Central memory CD4-positive, alpha-beta T cell (primary cell): ENCODE results near the gene KPNB1.

Experiments
- DNase-seq: peaks from one replicate; pipeline ENCODE4 v3.0.0; 2022

KPNB1 gene

DNA sequence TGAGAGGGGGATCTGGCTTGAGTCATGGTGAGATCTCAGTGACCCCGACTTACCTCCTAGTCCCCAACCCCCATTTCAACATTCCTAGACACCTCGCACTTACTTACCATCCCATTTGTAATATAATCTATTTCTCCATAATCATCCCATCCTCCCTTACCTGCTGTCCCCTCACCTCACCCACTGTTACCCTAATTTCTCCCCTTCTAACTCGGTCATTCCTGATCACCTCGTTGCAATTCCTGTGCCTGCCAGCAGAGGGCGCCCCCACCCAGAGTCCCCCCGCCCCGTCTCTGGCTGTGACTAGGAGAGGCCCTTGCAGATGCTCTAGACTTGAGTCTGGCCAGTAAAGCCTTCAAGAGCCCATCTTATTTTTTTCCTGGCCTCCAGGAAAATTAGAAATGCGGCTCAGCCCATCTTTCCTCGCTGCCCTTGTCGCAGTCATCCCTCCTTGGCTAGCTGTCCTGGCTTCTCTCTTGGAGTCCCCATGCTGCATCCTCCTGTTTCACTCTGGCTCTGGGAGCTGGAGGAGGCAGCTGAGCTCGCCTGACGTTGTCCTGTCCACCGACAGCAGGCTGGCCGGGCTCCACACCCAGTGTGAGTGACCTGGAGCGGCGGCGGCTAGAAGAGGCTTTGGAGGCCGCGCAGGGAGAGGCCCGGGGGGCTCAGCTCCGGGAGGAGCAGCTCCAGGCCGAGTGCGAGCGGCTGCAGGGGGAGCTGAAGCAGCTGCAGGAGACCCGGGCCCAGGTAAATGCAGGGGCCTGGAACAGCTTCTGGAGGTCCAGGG lies 49.2 kb downstream of the KPNB1 start:
- peak; percentile 57 for DNase-seq

GRCh38 chr17:47699536-47699840 lies 49.8 kb downstream of the KPNB1 start:
- no peak for DNase-seq

DNA sequence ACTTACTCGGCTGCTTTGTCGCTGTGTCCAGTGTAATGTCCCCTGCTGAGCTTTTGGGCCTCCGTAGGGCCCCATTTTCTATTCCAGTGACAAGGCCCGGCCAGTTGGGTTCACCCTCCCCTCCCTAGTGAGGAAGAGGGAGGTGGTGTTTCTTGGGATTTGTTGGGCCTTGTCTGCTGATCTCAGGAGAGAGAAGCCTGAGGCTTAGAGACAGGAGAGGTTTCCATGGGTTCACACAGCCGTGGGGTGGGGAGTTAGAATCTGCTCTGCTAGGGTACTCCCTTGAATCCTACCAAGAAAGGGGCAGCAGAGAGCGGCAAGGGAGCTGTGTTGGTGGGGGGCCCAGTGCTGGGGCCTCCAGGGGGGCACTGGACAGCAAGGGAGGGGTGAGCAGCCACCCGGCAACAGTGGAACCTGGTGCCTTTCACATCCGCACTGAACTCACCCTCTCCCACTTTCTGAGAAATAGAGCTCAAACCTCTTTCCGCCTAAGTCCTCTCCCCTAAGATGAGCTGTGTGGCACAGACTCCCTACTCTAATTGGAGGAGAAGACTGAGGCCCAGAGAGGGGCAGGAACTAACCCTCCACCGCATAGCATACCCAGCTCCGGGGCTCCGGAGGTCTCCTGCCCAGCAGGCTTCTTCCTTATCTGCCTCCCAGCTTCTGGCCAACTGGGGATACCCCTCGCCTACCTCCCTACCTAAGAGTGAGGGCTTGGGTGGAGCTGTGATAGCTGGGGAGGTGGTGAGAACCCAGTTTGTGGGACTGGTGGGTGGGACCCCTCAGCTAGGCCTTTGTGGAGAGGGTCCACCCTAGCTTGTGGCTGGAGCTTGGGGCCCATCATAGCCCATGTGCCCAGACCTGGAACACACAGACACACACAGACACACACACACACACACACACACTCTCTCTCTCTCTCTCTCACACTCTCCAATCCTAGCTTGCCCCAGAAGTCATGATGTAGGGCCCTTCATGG lies 51.0 kb downstream of the KPNB1 start:
- DNase-seq = no peak

GRCh38 chr17:47701608-47702007 lies 51.9 kb downstream of the KPNB1 start:
- DNase-seq = no peak

DNA sequence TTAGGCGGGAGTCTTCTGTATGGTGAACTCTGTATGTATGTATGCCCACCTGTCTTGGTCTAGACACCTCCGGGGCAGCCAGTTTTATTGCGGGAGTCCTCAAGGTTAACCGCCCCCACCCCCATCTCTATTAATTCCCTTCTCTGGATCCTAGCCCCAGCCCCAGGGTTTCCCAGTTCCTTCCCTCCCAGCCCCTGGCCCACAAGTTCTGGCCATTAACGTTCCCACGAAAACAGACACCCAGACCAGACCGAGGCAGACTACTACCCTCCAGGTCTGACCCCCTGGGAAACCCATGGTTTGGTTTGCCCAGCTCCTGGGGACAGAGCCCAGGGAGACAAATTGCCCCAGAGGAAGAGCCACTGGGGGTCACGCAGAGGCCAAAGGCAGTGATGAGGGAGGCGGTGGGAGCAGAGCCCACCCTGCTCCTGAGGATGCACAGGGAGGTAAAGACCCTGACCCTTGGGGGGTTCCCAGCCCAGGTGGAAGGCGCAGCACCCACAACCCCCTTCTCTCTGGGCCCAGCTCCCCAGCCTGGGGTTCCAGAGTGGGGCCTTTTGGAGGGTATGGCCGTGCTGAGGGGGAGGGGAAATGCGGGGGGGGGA lies 52.8 kb downstream of the KPNB1 start:
- no peak for DNase-seq

GRCh38 chr17:47703191-47703591 lies 53.5 kb downstream of the KPNB1 start:
- DNase-seq = peak; percentile 35

- no peak for DNase-seq
Observed at GRCh38 chr17:47703671-47704070, 54.0 kb downstream of the KPNB1 start.

- DNase-seq = no peak
Observed at GRCh38 chr17:47704116-47704515, 54.4 kb downstream of the KPNB1 start.

DNA sequence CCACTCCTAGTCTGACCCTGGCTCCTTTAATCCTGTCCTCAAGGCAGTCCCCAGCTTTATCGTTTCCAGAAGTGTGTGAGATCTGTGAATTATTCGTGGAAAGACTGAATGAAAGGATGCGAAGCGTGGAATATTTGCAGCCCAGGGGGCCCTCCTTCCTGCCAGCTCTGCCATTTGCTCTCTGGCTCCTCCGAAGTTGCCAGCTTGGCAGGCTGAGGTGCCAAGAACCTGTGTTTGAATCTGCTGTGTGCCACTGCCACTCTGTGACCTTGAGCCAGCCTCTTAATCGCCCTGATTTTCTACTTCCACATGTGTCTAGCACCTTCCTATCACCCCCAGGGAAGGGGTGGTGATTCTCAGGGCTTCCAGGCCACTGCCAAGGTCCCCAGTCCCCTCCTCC lies 55.0 kb downstream of the KPNB1 start:
- no peak for DNase-seq

GRCh38 chr17:47705536-47706530 lies 56.1 kb downstream of the KPNB1 start:
- DNase-seq = no peak

DNA sequence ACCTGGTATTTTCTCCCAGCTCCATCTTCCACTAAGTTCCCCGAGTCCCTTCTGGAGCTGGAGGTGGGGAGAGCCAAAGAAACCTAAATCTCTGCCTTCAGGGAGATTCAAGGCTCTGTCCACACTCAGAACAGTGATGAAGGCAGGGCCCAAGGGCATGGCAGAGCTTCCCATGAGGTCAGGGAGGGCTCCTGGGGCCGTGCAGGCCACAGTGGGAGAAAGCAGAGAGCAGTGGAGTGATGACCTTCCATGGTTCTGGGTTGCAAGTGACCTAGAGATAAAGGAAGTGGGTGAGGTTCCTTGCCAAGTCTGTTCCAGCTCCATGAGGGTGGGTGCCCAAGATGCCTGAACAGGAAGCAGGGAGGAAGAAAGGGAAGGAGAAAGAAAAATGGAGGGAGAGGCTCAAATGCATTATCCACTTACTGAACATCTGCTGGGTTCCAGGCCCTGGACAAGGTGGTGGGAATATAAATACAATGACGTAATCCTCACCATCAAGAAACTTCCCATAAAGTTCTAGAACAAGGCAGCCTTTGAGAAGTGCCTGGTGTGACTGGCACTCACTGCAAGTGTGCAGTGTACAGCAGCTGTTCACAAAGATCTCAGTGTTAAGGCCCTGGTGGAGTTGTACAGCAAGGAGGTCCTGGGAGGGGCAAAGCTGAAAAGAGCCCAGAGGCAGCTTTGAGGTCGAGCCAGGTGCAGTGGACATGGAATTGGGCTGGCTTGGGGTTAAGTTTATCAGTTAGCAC lies 57.5 kb downstream of the KPNB1 start:
- DNase-seq = no peak

DNA sequence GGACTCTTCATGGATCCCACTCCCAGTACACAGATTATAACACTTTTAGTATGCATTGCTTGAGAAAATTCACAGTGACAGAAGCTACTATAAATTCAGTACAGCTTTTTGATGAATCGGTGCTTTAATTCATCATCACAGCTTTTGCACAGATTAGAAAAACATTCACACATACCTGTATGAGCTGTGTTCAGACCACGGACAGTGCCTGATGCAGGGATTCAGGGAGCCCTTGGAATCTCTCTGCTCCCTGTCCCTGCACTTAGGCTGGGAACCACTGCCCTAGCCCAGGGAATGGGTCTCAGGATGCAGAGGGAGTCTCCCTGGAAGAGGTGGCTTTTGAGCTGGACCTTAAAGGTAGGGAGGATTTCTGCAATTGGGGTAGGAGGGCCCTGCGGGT lies 58.2 kb downstream of the KPNB1 start:
- no peak for DNase-seq

- DNase-seq = no peak
Observed at GRCh38 chr17:47708312-47708863, 58.7 kb downstream of the KPNB1 start.

DNA sequence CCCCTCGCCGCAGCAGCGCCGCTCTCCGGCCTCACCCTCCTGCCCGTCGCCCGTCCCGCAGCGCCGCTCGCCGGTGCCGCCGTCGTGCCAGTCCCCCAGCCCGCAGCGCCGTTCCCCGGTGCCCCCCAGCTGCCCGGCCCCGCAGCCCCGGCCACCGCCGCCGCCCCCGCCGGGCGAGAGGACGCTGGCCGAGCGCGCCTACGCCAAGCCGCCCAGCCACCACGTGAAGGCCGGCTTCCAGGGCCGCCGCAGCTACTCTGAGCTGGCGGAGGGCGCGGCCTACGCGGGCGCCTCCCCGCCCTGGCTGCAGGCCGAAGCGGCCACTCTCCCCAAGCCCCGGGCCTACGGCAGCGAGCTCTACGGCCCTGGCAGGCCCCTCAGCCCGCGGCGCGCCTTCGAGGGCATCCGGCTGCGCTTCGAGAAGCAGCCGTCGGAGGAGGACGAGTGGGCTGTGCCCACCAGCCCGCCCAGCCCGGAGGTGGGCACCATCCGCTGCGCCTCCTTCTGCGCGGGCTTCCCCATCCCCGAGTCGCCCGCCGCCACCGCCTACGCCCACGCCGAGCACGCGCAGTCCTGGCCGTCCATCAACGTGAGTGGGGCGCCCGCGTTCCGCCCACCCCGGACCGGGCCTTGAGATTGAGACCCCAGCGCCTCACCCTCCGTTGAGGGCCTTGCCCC lies 59.3 kb downstream of the KPNB1 start:
- no peak for DNase-seq

DNA sequence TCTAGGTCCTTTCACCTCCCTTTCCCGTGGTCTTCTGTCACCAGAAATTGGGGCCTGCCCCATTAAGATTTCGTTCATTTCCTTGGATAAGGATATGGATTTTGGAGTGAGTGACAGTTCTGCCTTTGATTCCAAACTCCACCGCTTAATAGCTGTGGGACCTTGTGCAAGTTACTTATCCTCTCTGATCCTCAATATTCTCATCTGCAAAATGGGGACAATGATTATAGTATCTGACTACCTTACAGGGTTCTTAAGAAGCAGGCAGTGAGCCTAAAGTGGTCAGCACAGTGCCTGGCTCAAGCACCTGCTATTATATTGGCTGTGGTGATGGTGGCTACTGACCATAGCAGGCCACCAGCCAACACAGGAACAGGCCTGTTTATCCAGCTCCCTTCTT lies 59.9 kb downstream of the KPNB1 start:
- DNase-seq = no peak

DNA sequence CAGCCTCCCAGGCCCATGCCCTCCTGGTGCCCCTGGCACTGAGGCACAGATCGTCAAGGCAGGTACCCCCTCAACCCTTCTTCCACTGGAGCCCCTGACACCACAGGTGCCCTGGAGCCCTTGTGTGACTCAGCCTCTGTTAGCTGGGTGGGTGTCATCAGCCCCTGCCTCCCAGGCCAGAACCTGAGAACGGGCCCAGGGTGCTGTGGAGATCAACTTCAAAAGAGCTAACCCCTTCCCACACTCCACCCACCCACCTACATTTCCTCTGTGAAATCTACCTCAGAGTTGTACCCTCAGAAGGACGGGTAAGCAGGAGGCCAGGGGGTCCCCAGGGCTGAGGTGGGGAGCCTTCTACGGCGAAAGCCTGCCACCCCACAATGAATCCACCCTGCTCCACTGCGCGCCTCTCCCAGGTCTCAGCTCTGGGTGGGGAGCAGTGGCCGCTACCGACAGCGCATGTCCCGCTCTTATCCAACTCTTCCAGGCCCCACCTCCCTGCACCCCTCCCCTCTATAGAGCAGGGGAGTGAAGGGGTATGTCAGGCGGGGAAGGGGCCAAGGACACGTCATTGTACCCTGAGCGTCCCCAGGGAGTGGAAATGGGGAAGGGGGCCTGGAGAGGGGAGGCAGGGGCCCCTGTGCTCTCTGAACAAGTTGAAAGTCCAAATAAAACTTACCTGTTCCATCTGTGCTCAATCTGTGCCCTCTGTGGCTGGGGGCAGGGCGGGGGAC lies 61.8 kb downstream of the KPNB1 start:
- no peak for DNase-seq

GRCh38 chr17:47712330-47713023 lies 62.8 kb downstream of the KPNB1 start:
- no peak for DNase-seq

- no peak for DNase-seq
Observed at GRCh38 chr17:47713980-47714700, 64.4 kb downstream of the KPNB1 start.
